HK-2 (cell line): ENCODE measurements around the gene RDX.
A peak's percentile ranks its signal among the peaks of the same experiment; 100 is the strongest.
"Not testable (repeated sequence)": the region's sequence is repeated elsewhere in the genome, so short reads cannot be mapped to it uniquely, and the experiment has no call there.

ENCODE experiments used
- DNase-seq: peaks from one replicate; pipeline ENCODE4 v3.0.0-alpha.2; 2018; ENCODE audit not compliant: unreplicated experiment

Gene RDX

DNA sequence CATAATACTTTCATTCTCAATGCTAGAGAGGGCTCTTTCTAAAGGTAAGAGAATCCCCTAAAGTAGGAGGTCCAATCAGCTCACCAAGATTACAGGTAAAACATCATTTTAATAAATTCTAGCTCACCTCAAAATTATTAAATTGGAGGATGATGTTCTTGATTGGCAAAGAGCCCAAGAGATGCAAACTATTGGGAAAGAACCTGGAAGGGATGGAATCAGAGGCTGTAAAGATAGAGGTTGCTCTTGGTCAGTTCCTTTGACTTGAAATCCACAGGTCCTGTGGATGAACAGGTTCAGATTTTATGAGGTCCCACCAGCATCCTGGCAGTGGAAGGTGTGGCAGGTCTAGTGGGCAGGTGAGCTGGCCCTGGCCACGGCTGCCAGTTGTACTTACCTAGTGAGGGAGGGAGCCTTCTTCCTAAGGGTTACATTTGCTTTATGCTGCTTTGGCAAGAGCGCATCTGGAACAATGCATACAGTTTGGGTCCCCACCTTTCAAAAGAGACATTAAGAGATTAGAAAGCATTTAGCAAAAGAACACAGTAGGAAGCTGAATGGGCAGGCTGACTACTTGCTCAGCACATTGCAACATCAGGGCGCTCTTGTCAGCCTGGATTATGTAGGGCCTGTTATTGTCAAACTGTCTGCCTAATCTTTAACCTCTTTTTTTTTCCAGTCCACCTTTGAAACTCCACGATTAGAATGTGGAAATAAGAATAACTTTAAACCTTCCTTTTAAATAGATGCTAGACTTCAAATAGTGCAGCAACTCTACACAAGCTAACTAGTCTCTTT, 97.0 kb downstream of the RDX start:
- DNase-seq: no peak

DNA sequence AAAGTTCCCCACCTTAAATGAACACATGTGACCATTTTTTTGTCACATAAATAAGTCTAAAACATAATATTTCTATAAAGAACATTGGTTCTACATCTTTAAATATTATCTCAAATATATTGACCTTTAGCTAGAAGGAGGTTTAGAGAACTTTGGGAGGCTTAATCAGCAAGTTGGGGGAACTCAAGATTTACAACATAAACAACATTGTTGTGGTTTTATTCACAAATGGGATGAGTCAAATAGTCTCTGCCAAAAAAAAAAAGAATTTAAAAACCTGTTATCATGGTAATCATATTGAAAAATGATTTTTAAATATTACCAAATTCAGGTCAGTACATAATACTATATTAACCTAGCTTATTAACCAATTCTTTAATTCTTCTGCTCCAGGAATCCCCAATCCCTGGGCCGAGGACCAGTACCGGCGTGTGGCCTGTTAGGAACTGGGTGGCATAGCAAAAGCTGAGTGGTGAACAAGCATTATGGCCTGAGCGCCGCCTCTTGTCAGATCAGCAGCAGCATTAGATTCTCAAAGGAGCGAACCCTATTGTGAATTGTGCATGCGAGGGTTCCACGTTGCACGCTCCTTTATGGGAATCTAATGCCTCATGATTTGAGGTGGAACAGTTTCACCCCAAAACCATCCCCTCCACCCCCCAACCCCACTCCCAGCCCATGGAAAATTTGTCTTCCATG, 98.2 kb downstream of the RDX start:
- DNase-seq: no peak

DNA sequence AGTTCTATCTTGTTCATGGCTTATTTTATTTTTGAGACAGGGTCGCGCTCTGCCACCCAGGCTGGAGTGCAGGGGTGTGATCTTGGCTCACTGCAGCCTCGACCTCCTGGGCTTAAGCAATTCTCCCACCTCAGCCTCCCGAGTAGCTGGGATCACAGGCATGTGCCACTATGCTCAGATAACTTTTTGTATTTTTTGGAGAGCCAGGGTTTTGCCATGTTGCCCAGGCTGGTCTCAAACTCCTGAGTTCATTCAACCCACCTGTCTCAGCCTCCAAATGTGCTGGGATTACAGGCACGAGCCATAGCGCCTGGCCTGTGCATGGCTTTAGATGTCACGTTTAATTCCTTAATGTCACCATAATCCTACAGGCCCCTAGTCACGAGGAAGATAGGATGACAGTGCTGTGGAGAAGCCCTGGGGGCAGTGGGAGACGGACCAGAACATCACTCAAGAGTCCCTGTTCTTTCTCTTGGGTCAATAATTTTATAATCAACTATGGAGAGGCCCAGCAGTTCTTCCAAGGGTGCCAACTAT, 99.5 kb downstream of the RDX start:
- DNase-seq: no peak

DNA sequence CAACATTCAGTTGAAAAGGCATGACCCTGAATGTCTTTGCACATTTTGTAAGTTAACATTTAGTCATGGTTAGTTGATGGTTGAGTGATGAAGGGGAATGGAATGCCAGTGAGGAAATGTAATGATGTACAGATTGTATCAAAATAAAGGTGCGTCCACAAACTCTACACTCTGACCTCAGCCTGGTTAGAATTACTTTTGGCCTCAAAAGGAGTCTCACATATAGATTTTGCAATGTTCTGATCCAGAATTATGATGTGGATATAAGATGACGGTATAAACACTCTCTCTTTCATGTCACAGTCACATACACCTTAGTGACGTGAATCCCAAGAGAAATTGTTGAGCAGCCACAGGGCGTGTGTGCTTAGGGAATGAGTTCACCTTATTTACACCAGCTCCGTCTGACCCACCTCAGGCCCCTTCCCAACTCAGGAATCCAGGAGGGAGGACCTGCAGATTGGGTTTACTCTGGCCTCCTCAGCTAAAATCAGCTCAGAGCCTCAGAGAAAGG, 100.1 kb downstream of the RDX start:
- no peak for DNase-seq

DNA sequence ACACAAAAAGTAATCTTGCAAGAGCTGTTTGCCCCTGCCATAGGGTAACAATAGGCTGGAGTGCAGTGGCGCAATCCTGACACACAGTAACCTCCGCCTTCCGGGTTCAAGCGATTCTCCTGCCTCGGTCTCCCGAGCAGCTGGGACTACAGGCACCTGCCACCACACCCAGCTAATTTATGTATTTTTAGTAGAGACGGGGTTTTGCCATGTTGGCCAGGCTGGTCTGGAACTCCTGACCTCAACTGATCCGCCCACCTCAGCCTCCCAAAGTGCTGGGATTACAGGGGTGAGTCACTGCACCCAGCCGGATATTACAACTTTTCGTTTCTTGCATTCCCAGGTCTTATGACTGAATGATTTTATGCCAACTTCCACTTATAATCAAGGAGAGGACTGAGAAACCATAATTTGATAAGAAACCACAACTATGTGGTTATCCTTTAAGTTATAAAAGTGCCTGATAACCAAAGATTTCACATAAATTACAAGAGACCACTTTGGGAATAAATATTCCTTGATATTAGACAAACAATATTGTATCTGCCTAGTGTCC, 102.1 kb downstream of the RDX start:
- DNase-seq: not testable (repeated sequence)

DNA sequence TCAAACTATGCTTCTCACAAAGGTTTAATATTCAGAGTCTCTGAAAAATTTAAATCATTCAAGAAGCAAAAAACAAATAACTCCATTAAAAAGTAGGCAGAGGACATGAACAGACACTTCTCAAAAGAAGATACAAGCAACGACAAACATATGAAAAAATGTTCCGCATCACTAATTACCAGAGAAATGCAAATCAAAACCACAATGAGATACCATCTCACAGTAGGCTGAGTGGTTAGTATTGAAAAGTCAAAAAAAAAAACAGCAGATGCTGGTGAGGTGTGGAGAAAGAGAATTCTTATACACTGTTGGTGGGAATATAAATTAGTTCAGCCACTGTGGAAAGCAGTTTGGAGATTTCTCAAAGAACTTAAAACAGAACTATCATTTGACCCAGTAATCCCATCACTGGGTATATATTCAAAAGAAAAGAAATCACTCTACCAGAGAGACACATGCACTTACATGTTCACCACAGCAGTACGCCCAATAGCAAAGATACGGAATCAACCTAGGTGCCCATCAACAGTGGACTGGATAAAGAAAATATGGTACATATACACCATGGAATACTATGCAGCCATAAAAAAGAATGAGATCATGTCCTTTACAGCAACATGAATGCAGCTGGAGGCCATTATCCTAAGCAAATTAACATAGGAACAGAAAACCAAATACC, 103.7 kb downstream of the RDX start:
- DNase-seq: not testable (repeated sequence)

DNA sequence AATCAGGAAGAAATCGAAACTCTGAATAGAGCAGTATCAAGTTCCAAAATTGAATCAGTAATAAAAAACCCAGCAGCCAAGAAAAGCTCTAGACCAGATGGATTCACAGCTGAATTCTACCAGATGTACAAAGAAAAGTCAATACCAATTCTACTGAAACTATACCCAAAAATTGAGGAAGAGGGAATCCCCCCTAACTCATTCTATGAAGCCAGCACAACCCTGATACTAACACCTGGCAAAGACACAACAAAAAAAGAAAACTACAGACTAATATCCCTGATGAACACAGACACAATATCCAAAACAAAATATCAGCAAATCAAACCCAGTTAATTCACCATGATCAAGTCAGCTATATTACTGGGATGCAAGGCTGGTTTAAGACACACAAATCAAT, 105.5 kb downstream of the RDX start:
- no peak for DNase-seq

DNA sequence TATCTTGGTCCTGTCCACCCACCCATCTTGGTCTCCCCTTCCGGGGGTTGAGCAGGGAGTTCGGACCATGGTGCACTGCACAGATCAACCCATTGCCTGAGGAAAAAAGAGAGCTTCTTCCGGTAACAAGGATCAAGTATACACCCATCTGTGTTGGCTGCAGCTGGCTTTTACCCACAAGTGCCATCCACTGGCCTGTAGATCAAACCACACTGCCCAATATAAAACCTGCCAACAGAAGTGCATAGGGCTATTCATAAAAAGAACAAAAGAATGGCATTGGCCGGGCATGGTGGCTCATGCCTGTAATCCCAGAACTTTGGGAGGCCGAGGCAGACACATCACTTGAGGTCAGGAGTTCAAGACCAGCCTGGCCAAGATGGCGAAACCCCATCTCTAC, 108.7 kb downstream of the RDX start:
- DNase-seq: no peak

DNA sequence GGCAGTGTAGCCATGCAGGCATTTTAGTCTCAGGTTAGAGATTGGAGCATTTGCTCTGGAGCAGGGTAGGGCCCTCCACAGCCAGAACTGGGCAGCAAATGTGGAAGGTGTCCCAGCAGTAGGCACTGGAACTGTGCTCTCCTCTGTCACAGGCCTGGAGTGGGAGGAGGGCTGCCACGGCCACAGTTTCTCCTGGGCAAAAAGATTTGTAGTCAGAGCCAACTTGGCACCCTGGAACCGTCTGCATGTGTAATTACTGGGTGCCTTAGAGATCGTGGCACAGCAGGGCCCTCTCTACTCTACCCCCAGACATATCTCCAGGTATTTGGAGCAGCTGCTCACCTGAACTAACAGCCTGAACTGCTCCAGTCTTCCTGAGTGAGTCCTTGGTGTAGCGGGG, 109.5 kb downstream of the RDX start:
- DNase-seq: no peak

DNA sequence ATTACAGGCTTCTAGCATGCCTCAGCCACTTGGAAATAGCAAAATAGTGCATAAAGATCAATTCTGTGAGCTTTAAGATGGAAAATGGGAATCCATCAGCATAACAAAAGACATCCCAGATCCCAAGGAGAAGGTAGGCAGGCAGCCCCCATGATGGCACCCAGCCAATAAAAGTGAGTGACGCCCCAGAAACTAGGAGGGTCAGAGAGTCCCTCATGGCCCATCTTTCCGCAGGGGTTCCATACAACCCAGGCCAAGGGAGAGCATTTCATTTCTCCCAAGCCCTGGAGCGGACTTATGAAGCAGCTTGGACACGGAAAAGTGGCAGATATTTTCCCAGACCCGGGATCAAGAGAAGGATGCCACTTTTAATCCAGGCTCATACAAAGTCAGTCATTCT, 110.0 kb downstream of the RDX start:
- no peak for DNase-seq

DNA sequence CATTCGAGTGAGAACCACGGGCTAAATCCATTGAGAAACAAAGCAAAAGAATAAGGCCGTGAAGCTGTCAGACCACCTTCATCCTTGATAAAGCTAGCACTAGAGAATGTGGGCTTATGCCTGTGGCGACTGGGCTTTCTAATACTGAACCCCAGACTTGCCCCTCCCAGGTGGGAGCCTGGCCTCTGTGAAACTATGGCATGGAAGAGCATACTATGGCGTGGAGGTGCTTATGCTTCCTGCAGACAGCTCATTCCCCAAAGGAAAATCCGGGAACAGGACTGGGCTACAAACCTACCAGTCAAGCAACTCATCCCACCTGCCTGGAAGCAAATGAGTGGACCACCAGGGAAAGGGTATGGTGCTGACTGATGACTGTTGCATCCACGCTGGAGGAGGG, 110.8 kb downstream of the RDX start:
- no peak for DNase-seq

DNA sequence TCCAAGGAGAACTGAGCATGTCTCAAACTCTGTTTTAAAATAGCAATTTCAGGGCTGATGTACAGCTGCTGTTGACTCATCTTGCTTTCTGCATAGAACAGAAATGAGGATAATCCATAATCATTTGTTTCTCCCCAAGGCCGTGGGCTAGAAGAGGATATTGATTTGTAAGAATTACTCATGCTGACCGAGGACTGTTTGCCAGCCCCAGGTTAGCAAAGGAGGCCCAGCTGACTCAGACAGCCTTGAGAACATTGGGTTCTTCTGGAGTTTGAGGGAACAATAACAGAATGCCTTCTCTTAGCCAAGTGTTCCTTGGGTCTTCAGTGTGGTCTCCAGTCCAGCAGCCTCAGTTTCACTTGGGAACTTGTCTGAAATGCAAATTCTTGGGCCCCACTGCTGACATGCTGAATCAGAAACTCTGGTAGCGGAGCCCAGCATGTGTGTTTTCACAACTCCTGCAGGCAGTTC, 111.3 kb downstream of the RDX start:
- no peak for DNase-seq

DNA sequence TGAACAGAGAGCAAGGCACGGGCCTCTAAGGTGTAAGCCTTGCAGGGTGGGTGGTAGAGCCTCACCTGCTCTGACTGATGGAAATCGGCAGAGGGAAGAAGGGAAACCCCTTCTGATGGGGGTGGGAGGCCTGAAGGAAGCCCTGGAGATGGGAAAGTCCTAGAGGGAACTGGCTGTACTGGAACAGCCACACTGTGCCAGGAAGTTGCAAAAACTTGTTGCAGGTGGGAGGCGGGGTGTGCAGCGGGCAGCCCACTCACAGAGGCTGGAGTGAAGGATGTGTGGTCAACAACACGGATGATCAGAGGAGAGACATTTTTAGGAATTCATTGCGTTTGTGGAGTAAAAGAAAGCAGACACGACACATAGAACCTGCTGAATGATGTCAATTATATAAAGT, 112.0 kb downstream of the RDX start:
- DNase-seq: no peak

DNA sequence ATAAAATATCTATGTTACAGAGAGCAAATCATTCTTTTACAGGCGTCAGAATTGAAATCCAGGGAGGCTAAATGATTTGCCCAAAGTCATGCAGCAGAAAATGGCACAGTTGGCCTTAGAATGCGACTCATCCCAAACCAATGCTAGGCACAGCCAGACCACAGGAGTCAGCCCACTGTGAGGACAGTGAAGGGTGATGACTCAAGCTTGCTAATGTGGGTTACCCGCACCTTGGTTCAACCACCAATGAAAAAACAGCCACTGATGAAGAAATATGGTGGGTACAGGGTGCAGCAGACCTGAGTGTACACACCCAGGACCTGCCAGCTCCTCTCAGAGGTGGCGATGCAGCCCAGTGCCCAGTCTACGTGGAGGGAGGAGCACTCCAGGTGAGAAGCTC, 113.5 kb downstream of the RDX start:
- DNase-seq: no peak

DNA sequence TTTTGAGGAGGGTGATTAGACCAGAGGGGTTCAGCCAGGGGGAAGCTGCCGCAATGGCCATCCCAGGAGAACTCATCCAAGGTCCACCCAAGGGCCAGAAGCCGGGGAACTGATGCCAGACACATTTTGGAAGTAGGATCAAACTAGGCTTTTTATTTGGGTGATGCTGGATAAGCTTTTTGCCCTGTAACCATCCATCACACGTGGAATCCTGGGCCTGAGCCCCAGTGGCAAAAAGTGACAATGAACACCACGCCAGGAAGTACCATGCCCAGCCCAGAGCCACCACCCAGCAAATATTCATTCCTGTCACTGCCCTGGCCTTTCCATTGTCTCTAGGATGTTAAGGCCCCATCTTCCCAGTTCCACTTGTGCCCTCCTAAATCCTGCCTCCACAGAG, 117.3 kb downstream of the RDX start:
- DNase-seq: no peak

DNA sequence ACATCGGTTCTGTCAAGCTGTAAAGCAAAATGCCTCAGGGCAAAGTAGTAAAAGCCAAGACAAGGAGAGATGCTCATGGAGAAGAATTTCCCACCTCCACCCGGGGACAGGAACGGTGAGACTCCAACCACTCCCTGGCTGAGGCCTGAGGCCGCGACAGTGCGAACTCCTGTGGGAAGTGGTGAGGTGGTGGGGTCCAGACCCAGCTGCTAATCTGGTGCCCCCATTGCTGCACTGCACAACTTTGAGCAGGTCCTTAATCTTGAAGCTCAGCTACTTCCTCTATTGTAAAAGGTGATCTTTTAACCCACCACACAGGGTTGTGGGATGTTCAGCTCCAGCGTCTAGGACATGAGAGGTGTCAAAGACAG, 119.3 kb downstream of the RDX start:
- DNase-seq: no peak

DNA sequence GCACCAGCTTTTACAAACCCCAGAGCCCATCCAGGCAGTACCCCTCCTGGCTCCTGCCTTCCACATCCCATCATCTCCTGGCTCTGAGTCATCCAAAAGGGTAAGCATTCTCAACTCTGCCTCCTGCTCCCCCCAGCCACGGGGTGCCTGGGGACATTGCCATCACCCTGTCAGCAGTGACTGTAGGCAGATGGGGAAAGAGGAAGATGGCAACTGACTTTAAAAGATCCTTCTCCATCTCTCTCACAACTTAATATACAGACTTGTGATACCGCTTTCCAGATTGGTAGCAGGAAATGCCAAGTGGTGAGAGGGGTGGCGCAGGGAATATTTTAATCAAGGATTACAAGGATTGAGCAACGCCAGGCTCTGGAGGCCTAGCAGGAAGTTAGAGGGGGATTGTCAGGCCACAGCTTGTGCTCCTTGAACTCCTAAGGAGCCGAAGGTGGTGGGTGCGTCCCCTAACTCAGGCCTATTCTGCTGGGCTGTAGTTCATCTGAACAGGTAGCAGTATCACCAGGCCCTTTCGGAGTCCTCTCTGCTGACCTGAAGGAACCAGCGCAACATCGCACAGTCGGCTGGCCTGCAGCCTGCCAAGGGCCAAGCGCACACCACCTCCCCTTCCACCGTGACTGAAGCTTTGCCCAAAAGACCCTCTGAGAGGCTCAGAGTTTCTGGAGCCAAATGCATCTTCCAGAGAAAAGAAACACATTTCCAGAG, 119.9 kb downstream of the RDX start:
- no peak for DNase-seq

DNA sequence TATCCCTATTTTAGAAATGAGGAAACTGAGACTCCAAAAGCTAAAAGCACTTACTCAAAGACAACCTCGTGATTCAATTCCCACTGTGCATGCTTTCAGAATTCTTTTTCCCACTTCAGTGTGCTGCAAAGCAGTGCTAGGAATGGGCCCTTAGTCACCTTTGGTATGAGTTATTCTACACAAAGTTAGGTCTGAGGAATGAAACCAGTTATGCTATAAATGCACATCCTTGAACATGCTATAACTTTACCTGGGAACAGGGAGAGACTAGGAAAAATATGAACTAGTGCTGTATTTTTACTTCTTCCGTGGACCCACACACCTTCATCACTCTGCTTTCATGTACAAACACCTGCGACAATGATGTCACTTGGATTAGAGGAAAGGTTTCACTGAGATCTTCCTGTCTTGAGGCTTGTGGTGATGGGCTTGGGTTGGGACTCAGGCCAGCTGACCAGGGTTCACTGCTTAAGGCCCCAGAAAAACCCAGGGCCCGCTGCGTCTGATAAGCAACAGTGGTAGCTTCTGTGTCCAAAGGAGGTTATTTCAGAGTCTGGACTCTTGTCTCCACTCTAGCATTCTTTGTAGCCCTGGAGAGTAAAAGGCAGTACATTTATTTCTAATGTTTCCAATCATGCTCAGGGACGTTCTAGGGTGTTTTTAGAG, 121.6 kb downstream of the RDX start:
- no peak for DNase-seq

DNA sequence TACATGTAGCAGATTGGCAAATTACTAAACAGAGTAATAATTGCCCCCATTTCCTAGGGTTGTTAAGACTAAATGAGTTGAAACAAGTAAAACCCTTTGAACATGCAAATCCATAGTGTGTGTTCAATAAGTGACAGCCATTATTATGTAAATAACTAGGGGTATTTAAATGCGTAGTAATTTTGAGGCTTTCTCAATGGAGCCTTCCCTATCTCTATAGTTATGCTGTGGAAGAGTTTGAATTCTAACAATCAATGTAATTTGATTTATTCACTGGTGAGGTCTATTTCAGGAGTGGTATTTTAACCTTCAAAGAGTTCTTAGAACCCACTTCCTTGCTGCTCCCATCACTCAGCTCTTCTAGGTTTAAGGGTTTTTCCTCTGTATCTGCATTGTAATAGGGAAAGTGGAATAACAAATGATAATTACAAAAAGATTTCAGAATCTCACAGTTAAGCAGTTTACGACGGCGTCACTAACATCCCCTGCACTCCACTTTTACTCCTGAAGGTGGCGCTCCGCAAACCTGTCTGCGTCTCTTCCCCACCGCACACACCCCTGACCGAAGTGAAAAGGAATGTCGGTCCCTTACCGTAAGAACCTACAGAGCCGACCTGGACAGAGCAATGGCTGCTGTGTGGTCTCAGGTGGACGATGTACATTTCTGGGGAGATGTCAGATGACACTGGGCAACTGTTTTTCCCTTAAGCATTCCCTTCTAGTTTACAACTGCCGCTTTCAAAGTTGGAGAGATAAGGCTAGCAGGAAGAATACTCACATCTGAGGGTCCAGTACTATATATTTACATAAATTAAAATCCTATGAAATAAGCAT, 122.4 kb downstream of the RDX start:
- peak; percentile 71 for DNase-seq

DNA sequence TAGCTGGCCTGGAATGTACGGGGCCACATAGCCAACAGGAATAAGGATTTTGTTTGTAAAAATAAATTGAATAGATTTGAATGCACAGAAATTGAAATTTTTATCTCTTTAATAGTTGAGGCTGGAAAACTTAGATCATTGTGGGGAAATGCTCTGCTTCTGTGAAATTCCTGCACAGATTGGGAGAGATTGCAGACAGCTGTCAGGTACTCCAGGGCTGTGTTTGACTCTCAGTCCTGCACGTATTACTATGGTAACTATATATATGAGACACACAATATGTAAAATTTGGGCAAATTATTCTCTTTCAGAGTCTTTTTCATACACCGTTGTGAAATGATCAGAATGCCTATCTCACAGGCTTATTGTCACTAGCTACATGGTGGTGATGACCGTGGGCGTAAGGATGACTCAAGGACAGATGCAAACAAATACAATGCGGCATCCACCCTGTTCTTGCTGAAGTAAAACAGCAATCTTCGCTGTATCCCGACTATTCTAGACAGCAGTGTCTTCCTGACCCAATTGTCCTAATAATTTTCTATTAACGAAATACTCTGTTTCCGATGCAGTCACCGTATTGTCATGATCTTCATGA, 123.8 kb downstream of the RDX start:
- DNase-seq: no peak
